Activated CD4-positive, alpha-beta T cell treated with anti-CD3 and anti-CD28 coated beads, Interleukin-2, amount 50 U/mL, for 24 hours (primary cell): Measurements from ENCODE around the gene DACT3.
A peak's percentile ranks its signal among the peaks of the same experiment; 100 is the strongest.
"Not testable (repeated sequence)": the region's sequence is repeated elsewhere in the genome, so short reads cannot be mapped to it uniquely, and the experiment has no call there.

Experiments used
- DNase-seq, 2 donors: peaks; one replicate each; pipeline ENCODE4 v3.0.0-alpha.2; 2020; ENCODE audit warnings: low read depth in 1 of 2, low spot score in 1 of 2

The DACT3 gene

GRCh38 chr19:46634656-46635218 is 26.2 kb downstream of the DACT3 start:
- DNase-seq: no peak

DNA sequence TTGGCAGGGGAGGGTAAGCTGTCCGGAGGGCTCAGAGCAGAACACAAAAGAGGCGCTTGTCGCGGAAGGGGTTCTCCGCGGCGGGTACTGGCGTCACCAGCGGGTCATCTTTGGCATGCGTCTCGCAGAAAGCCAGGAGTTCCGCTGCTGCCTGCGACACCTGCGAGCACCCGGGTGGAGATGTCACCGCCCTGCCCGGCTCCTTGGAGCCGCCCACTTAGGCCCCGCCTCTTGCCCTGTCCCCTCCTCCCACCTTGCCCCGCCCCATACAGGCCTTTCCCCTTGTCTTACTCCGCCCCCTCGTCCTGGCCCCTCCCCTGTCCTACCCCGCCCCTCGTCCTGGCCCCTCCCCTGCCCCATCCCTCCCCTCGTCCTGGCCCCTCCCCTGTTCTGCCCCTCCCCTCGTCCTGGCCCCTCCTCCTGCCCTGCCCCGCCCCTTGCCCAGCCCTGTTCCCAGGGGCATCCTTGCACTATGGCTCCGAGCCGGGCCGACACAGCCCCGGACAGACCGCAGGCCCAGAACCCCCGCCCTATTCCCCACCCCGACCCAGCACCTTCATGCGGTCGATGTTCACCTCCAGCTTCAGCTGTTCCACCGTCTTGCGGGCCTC is 26.8 kb downstream of the DACT3 start:
- DNase-seq: peak; percentile 90 to 93

DNA sequence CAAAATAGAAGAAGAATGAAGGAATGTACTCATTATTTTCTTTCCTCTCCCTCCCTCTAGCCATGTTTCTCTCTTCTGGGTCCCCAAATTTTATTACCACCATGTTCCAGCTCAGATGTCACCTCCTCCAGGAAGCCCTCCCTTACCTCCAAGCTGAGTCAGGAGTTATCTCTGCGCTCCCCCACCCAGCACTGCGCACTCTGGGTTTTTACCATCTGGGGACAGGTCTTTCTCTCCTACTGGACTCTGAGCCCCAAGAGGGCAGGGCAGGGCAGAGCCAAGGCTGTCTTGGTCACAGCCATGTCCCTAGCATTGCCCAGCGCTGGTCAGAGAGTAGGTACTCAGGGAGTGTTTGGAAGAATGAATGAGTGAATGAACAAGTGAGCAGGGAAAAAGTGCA is 27.9 kb downstream of the DACT3 start:
- DNase-seq: no peak

- no peak for DNase-seq
Measured at GRCh38 chr19:46631481-46631880, 29.5 kb downstream of the DACT3 start.

DNA sequence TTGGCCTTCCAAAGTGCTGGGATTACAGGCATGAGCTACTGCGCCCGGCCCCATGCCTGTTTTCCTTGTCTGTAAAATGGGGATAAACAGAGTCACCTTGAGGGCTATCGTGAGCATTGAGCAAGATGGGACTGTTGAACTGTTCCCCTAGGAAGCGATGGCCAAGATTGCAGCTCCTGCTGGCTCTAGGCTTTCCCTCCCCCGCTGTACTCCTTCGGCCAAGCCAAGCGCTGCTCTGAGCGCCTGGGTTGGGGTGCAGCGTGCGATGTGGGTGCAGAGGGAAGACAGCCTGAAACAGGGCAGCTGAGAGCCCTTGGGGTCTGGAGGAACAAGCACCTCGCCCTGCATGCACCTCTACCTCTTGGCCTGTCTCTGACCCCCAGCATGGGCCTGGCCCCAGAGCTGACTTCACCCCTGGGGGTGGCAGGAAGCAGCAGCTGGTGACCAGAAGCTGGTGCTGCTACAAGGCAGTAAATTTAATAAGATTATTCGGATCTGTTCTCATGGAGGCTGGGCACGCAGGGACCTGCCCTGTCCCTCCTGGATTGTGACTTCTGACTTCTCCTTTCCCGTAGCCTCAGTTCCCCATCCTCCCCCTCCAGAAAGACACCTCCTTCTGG is 30.3 kb downstream of the DACT3 start:
- no peak for DNase-seq

DNA sequence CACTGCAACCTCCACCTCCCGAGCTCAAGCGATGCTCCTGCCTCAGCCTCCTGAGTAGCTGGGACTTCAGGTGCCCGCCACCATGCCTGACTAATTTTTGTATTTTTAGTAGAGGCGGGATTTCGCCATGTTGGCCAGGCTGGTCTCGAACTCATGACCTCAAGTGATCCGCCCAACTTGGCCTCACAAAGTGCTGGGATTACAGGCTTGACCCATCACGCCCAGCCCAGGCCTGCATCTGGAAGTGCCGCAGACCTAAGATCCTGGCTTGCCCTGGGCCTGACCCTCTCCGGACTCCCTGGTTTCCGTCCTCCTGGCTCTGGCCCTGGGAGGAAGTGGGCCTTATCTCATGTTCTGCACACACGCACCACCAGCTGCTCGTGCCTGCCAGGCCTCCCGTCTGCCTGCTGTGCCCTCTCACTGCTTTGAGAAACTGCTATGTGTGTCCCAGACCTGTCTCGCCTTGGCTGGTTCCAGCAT is 31.4 kb downstream of the DACT3 start:
- no peak for DNase-seq

- not testable (repeated sequence) for DNase-seq
Measured at GRCh38 chr19:46628970-46629369, 32.0 kb downstream of the DACT3 start.

DNA sequence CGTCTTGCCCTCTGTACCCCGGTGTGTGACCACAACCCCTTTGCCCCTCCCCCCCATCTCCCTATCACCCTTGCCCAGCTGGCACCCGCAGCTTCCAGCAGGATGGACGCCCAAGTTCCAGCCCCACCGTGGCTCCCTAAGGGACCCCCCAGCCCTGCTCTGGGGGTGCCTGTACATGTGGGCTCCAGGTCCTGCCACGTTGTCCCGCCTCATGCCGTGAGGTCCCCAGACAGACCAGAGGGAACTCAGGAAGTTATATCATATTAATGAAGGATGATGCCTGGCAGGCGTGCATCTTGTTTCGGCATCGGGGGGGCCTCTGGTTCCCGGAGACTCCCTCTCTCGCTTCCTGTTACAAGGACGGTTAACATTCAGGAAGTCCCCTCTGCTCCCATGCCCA is 34.5 kb downstream of the DACT3 start:
- DNase-seq: no peak

DNA sequence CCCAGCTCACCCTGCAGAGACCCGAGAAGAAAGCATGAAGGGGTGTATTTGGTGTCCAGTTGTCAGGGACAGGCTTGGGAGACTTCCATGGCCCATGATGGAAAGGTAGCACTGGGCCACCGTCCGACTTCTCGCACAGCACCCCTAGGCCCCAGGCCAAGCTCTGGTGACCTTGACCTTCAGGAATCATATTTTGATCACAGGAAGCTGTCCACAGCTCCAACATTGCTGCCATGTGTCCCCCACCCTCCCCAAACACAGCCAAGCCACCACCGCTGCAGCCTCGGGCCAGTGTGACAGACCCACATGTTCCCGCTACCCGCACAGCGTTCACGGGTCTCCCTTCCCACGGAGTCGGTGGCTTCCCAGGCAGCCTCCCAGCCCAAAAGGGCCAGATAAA is 35.3 kb downstream of the DACT3 start:
- DNase-seq: no peak

- DNase-seq: no peak
Measured at GRCh38 chr19:46624958-46625661, 35.9 kb downstream of the DACT3 start, which contains the start of gene PTGIR. Gene PTGIR, minus strand, starts transcription at chr19:46625089. Its CDS starts 864 bp downstream, at chr19:46624225.

GRCh38 chr19:46623915-46624502 is 37.0 kb downstream of the DACT3 start:
- DNase-seq: no peak

GRCh38 chr19:46622118-46622446 is 38.9 kb downstream of the DACT3 start:
- no peak for DNase-seq

DNA sequence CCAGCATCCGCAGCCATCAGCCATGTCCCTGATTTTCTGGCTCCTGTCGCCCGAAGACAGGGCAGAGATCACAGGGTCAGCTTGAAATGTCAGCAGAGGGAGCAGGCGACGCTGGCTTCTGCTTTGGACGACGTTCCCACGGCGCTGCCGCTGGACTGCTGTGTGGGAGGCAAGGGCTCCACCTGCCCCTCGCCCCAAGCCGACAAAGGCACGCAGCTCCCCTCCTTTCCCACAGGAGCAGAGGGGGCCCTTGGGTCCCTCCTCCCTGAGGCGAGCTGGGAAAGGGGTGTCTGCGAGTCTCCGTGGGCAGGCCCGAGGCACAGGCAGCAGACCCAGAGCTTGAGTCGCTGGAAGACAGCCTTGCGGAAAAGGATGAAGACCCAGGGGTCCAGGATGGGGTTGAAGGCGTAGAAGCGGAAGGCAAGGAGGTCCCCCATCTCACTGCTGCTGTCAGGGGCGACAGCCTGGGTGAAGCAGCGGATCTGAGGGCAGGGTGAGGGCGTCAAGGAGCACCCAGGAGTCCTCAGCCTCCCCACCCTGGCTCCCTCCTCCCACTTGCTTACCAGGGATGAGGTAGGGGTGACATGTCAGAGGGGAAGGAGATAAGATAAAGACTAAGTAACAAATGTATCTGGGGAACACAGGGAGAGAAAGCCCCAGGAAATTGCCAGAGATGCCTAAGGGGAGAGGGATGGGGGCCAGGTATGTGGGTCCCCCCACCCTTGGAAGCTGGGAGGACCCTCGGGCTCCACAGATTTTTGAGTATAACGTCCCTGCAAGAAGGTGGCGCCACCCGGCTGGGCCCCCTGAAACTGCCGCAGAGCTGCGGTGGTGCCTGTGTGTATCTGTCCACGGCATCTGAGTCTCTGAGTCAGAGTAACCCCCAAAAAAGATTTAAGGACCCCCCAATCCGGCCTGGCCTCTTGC is 39.5 kb downstream of the DACT3 start:
- no peak for DNase-seq

DNA sequence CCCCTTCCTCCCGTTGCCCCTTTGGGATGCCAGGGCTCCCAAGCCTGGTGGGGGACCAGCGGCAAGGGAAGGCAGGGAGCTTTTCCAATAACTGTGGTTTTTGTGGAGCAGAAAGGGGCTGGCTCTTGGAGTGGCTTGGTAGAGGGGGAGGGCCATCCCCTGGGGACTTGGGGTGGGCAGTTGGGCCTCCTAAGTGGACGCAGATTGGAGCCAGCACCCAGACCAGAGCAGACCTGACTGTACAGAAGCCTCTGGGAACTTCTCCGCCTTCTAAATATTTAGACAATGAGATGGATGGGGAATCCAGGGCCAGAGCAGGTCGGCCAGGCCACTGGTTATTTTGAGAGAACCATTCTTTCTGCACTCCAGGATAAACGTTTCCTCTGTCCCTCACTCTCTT is 40.3 kb downstream of the DACT3 start:
- DNase-seq: no peak

DNA sequence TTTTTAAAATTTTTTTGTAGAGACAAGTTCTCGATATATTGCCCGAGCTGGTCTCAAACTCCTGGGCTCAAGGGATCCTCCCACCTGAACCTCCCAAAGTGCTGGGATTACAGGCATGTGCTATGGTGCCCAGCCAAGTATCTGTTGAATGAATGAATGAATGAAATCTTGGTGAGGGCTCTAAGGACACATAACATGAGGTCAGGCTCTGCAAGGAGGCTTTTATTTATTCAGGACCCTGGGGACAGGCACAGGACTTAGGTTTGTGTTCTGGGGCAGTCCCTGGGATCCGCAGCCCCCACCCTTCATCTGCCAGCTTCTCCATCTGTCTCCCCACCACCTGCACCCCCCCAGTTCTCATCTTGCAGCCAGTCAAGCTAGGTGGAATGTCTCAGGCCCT is 40.7 kb downstream of the DACT3 start:
- DNase-seq: no peak

- no peak for DNase-seq
Measured at GRCh38 chr19:46618670-46619231, 42.2 kb downstream of the DACT3 start.

DNA sequence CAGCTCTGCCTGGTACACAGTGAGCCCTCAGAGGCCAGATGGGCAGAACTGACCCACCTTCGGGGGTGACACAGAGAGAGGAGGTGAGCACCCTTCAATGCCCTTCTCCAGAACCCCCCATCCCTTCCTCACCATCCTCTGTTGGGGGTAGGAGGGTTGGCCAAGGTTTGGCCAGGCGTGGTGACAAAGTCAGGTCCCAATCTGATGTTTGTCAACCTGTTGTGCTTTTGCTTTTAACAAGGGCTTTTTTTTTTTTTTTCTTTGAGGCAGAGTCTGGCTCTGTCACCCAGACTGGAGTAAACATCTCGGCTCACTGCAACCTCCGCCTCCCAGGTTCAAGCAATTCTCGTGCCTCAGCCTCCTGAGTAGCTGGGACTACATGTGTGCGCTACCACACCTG is 43.4 kb downstream of the DACT3 start:
- DNase-seq: no peak

GRCh38 chr19:46616631-46617322 is 44.2 kb downstream of the DACT3 start:
- DNase-seq: no peak

DNA sequence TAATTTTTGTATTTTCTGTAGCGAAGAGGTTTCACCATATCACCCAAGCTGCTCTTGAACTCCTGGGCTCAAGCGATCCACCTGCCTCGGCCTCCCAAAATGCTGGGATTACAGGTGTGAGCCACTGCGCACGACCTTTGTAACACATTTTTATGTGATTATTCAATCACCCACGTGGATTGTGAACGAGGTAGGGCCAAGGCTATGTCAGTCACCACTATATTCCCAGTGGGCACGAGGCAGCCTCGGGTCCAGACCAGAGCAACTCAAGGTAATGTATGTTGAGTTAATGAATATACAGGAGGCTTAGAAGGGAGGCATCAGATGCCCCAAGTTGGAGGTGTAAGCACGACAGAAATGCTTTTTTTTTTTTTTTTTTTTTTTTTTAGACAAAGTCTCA is 45.0 kb downstream of the DACT3 start:
- DNase-seq: no peak
